Esophagus muscularis mucosa (tissue), 4 donors: ENCODE data around the gene TMEM140. TPM values are rescaled to one million over a fixed set of nuclear protein-coding genes. Genes with fewer than 3 reads are reported as not detected.

Source experiments
- DNase-seq: peaks from one replicate; pipeline ENCODE4 v3.0.0-alpha.2; 2017; ENCODE audit errors: extremely low spot score
- H3K27ac ChIP-seq, 4 donors: fragments of 200-600 bp; sonication (generic); replicated peaks in 1 of 4; 1 replicate in 3 of 4; 2 replicates in 1 of 4; pipeline ENCODE4 v1.5.1; 2016 to 2019; ENCODE audit warnings: mild to moderate bottlenecking in 1 of 4
- H3K27me3 ChIP-seq, 4 donors: fragments of 200-600 bp; sonication (generic); one replicate each; pipeline versions ENCODE4 v1.5.1 to v1.6.0; 2016 to 2019
- H3K36me3 ChIP-seq, 4 donors: fragments of 200-600 bp; sonication (generic); one replicate each; pipeline ENCODE4 v1.5.1; 2016 to 2019
- H3K4me1 ChIP-seq, 4 donors: fragments of 200-600 bp; sonication (generic); one replicate each; pipeline ENCODE4 v1.5.1; 2016 to 2019
- H3K4me3 ChIP-seq, 4 donors: fragments of 200-600 bp; sonication (generic); 1 replicate in 2 of 4; 2 replicates in 2 of 4; pipeline ENCODE4 v1.5.1; 2016 to 2019; ENCODE audit warnings: mild to moderate bottlenecking in 4 of 4, moderate library complexity in 1 of 4
- H3K9me3 ChIP-seq, 4 donors: fragments of 200-600 bp; sonication (generic); 1 replicate in 3 of 4; 2 replicates in 1 of 4; pipeline ENCODE4 v1.5.1; 2016 to 2019
- EP300 ChIP-seq: sonication (generic); formaldehyde crosslinking; IDR thresholded peaks from one replicate; pipeline ENCODE4 v1.6.1; 2017; ENCODE audit warnings: antibody characterized with exemption
- POLR2A ChIP-seq: fragments of 450-650 bp; IDR thresholded peaks from one replicate; pipeline ENCODE4 v1.6.1; 2017; ENCODE audit warnings: antibody characterized with exemption, moderate library complexity, mild to moderate bottlenecking, low read depth
- POLR2AphosphoS5 ChIP-seq, 2 donors: sonication (generic); formaldehyde crosslinking; IDR thresholded peaks; one replicate each; pipeline ENCODE4 v1.6.1; 2017; ENCODE audit warnings: antibody characterized with exemption in 2 of 2
- WGBS: methylation state at CpG from one replicate; pipeline ENCODE4 v1.1.5; 2018; 5-methylcytosine and 5-hydroxymethylcytosine counted together
- intact Hi-C: fragments of 100-400 bp; cut with DNase I; formaldehyde crosslinking; loops from one replicate; pipeline ENCODE4 v1.15.1; 2023
- total RNA-seq, 4 donors: library from RNA; depleted of rRNA; stranded (reverse); fragments of >200 nt; gene quantifications; one replicate each; pipeline versions ENCODE4 v1.1.0 to v1.2.1, GENCODE V29; 2016
- TF ChIP-seq, protein P1 (sequence below), 3 experiments: fragments of 200-600 bp in 2 of 3; fragments of 450-650 bp in 1 of 3; sonication (generic) in 2 of 3; IDR thresholded peaks; one replicate each; pipeline ENCODE4 v1.5.1; 2017 to 2019; ENCODE audit warnings: antibody characterized with exemption in 3 of 3, mild to moderate bottlenecking in 2 of 3, moderate library complexity in 1 of 3

Gene TMEM140
- total RNA-seq, 4 donors from 2014 or later: 13.0 to 21.2 (median 17.1) TPM

DNA sequence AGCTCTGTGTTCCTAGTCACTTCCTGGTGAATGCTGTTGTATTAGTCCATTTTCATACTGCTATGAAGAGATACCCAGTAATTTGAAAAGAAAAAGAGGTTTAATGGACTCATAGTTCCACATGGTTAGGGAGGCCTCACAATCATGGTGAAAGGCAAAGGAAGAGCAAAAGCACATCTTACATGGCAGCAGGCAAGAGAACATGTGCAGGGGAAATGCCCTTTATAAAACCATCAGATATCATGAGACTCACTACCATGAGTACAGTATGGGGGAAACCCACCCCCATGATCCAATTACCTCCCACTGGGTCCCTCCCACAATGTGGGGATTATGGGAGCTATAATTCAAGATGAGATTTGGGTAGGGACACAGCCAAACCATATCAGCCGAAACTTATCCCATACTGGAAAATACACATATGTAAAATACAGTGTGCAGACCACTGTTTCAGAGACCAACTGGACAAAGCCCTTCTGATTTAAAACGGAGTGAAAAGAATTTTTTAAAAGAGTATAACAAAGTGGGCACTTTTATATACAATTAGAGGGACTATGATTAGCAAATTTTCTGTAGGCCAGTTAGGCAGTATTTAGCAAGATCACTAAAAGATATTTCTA lies 14.6 kb downstream of the TMEM140 start:
- Histone ChIP-seq H3K4me3 (no peak overlapping the region), H3K36me3 (peaks cover 3 to 42% (median 37%) of the 10 kb centered on the region in 4 donors), H3K27ac (peak overlapping the region in 3 of 4 donors; percentile 49 to 66 (median 64)), H3K9me3 (no peaks in the 10 kb centered on the region), H3K4me1 (peaks cover 66 to 89% (median 75%) of the 10 kb centered on the region in 4 donors), H3K27me3 (no peaks in the 10 kb centered on the region)
- intact Hi-C loops: no loop called here
- no peak for DNase-seq
- no peak for TF ChIP-seq EP300
- TF ChIP-seq, protein P1, sequence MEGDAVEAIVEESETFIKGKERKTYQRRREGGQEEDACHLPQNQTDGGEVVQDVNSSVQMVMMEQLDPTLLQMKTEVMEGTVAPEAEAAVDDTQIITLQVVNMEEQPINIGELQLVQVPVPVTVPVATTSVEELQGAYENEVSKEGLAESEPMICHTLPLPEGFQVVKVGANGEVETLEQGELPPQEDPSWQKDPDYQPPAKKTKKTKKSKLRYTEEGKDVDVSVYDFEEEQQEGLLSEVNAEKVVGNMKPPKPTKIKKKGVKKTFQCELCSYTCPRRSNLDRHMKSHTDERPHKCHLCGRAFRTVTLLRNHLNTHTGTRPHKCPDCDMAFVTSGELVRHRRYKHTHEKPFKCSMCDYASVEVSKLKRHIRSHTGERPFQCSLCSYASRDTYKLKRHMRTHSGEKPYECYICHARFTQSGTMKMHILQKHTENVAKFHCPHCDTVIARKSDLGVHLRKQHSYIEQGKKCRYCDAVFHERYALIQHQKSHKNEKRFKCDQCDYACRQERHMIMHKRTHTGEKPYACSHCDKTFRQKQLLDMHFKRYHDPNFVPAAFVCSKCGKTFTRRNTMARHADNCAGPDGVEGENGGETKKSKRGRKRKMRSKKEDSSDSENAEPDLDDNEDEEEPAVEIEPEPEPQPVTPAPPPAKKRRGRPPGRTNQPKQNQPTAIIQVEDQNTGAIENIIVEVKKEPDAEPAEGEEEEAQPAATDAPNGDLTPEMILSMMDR (IDR thresholded peaks at IDR 0.05): no peak
- no peak for TF ChIP-seq POLR2AphosphoS5 (IDR thresholded peaks at IDR 0.05)
- TF ChIP-seq POLR2A: no peak
- WGBS: 97% methylated on average over 2 of the region's 2 CpGs

DNA sequence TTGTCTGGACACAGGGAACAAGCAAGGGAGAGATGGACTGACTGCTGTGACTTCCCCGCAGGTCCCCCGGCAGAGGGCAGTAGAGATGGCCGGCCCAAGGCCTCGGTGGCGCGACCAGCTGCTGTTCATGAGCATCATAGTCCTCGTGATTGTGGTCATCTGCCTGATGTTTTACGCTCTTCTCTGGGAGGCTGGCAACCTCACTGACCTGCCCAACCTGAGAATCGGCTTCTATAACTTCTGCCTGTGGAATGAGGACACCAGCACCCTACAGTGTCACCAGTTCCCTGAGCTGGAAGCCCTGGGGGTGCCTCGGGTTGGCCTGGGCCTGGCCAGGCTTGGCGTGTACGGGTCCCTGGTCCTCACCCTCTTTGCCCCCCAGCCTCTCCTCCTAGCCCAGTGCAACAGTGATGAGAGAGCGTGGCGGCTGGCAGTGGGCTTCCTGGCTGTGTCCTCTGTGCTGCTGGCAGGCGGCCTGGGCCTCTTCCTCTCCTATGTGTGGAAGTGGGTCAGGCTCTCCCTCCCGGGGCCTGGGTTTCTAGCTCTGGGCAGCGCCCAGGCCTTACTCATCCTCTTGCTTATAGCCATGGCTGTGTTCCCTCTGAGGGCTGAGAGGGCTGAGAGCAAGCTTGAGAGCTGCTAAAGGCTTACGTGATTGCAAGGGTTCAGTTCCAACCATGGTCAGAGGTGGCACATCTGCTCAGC lies 16.6 kb downstream of the TMEM140 start:
- H3K4me1 ChIP-seq: peaks cover 76 to 87% (median 79%) of the 10 kb centered on the region in 4 donors
- no peaks in the 10 kb centered on the region for H3K27me3 ChIP-seq
- DNase-seq: no peak
- peaks cover 4 to 51% (median 49%) of the 10 kb centered on the region in 4 donors for H3K36me3 ChIP-seq
- H3K9me3 ChIP-seq: no peaks in the 10 kb centered on the region
- TF ChIP-seq POLR2AphosphoS5 (IDR thresholded peaks at IDR 0.05) (no peak), EP300 (no peak), POLR2A (no peak)
- TF ChIP-seq, protein P1 (IDR thresholded peaks at IDR 0.05): peak in 1 of 3 experiments; percentile 17
- 82% methylated on average over 11 of the region's 18 CpGs for WGBS
- peak overlapping the region; percentile 18 to 98 (median 71) for H3K27ac ChIP-seq
- intact Hi-C loops: no loop called here
- H3K4me3 ChIP-seq: no peak overlapping the region

DNA sequence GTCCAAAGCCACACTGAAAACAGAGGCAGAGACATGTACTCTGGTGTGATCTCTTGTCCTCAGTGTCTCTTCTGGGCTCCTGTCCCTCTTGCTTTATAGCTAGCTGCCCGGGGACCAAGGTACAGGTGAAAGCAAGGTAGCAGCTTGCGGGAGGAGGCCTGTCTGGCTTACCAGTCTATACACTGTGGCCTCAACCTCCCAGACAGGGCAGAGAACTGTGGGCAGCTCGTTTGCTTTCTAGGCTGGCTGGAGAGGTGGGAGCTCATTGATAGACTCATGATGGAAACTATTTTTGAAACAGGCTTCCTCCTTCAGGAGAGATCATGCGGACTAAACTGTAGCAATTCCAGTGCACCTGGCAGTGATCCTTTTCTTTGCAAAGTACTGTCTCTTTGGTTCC lies 18.0 kb downstream of the TMEM140 start:
- Histone ChIP-seq H3K4me3 (no peak overlapping the region), H3K27ac (peak overlapping the region in 3 of 4 donors; percentile 46 to 98 (median 96)), H3K27me3 (peaks cover 0 to 4% (median 0%) of the 10 kb centered on the region in 4 donors), H3K9me3 (no peaks in the 10 kb centered on the region), H3K36me3 (peaks cover 4 to 51% (median 49%) of the 10 kb centered on the region in 4 donors), H3K4me1 (peaks cover 69 to 79% (median 73%) of the 10 kb centered on the region in 4 donors)
- DNase-seq: no peak
- 82% methylated on average over 4 of the region's 4 CpGs for WGBS
- intact Hi-C loops: no loop called here
- no peak for TF ChIP-seq POLR2A
- TF ChIP-seq, protein P1 (IDR thresholded peaks at IDR 0.05): no peak
- TF ChIP-seq EP300: no peak
- TF ChIP-seq POLR2AphosphoS5 (IDR thresholded peaks at IDR 0.05): no peak

DNA sequence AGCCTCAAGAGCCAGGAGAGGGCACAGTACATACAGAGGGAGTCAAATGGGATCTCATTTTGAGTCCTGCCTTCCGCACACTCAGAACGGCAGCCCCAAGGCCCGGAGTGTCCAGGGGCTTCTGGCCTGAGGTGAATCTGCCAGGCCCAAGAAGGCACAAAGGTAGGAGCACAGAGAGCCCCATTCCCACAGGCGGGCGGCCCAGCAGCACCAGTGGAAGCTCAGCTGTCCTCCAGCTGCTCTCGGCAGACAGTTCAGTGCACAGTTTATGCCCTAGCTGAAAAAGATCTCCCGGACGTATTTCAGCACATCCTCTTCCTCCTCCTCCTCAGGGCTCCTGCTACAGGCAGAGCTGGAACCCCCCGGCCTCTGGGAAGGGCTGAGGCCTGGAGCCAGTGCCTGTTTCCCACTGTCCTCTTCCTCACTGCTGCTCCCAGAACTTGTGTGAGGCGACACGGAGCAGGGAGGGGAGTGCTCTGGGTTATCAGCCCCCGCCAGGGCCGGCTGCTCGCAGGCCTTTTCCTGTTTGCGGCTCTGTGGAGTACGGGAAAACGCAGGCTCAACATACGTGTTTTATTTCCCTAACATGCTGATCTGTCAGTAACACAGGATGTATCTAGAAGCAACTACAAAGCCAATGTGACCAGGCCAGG lies 18.6 kb downstream of the TMEM140 start:
- Histone ChIP-seq H3K27me3 (peaks cover 0 to 4% (median 0%) of the 10 kb centered on the region in 4 donors), H3K9me3 (no peaks in the 10 kb centered on the region), H3K4me1 (peaks cover 69 to 79% (median 73%) of the 10 kb centered on the region in 4 donors), H3K4me3 (no peak overlapping the region), H3K36me3 (peaks cover 4 to 51% (median 49%) of the 10 kb centered on the region in 4 donors), H3K27ac (peak overlapping the region; percentile 42 to 98 (median 96))
- WGBS: 61% methylated on average over 12 of the region's 18 CpGs
- TF ChIP-seq, protein P1 (IDR thresholded peaks at IDR 0.05): no peak
- TF ChIP-seq POLR2A (no peak), EP300 (no peak), POLR2AphosphoS5 (IDR thresholded peaks at IDR 0.05) (no peak)
- DNase-seq: no peak
- intact Hi-C loops: no loop called here
